HG03196 (cell line): ENCODE data around the gene SOX5.
"Not testable (repeated sequence)": the region's sequence is repeated elsewhere in the genome, so short reads cannot be mapped to it uniquely, and the experiment has no call there.

Source experiments
- ATAC-seq: cut with Tn5 transposase; IDR thresholded peaks from one replicate; pipeline ENCODE4 v1.9.1; 2021; ENCODE audit not compliant: unreplicated experiment

The SOX5 gene

GRCh38 chr12:23555180-23555824, 394.2 kb downstream of the SOX5 start:
- no peak for ATAC-seq

DNA sequence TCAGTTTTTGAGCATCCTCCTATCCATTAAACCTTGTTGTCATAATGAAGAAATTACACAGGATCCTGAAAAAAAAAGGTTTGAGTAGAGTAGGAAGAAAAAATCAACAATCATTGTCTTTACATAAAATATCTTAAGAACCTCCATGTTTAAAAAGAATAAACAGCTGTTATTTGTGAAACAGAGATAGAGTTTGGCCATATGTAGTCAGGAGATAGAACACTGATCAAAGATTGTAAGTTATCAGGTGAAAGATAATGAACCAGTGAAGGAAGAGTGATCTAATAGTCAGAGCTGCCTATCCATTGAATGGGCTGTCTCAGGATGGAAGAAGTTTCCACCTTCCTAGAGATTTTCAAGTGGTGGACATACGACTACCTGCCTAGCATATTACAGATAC, 397.1 kb downstream of the SOX5 start:
- ATAC-seq: no peak

DNA sequence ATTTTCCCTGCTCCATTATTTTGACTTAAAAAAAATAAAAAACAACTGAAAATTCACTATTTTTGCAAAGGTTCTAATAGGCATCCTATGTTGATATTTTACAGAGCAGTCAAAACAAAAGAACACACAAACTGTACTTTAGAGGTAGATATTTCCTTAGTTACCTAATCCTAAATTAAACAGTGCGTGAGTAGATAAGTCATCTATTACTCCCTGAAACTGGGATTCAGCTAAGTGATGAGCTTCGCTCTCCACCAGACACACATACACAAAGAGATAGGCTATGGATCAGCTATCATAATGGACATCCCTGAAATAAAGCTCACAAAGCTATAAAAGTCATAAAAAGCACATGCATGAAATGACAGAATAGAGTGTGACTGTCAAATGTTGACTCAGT, 398.7 kb downstream of the SOX5 start:
- no peak for ATAC-seq

GRCh38 chr12:23548742-23549141, 400.7 kb downstream of the SOX5 start:
- no peak for ATAC-seq

DNA sequence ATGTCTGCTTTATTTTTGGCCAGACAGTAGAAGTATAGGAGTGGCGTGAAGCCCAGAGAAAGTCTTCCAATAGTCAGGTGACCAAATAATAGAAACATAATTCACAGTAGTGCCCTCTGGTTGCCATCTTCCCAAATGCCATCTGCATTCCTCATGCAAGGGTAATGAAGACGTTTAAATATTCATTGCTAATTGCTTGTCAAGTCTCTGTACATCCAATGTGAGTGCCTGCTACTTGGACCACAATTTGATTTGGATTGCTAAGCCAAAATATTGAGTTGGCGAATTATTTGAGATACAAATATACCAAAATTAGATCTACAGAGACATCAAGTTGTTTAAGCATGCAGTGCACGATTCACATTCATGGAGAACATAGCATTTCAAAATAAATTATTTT, 402.7 kb downstream of the SOX5 start:
- ATAC-seq: no peak

DNA sequence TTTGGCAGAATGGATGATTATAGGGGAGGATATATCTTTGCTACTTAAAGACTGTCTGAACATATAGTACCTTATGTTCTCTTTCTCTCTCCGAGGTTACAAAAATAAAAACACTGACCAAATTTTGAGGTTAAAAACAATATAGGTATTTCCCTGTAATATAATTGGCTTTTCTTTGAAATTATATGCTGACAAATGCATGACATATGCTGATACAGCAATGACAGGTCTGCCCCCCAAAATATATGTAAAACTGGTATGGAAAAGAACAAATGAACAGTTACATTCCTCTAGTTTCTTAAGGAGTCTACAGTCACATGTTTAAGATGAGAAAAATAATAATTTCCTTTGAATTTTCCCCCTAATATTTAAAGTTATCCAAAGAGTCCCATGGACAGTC, 405.7 kb downstream of the SOX5 start:
- ATAC-seq: no peak

DNA sequence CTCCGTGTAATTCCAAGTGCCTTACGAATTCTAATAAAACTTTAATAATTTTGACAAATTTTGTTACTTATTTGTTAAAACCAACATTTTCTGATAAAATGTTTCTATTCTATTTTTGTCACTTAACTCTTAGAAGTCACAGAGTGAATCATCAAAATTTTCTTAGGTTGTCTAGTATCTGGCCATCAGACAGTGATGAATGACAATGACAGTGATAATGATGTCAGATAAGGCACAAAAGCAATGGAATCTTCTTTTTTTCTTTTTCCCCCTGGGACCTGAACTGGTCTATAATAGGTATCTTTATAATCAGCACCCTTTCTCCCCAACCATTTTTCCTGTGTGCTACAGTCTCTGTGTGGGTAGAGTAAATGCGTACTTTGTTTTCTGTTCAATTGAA, 407.3 kb downstream of the SOX5 start:
- no peak for ATAC-seq

DNA sequence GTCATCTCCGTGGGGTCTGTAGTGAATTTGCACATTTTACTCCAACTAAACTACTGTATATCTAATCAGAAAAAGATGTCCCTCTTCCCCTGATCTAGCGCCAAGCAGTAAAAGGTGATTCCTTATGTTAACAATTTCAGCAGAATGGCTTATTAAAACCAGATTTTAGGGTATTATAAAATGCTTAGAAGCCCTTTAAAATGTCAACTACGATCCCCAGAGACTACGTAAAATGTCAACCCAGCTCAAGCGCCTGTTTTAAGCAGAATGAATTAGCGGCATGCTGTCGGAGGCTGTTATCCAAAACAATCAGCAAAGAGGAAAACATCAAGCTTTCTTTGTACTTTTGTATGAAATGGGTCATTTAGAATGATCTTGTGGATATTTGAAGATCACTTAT, 408.9 kb downstream of the SOX5 start:
- no peak for ATAC-seq

GRCh38 chr12:23536293-23536692, 413.2 kb downstream of the SOX5 start:
- ATAC-seq: no peak

- no peak for ATAC-seq
These were observed 414.0 kb downstream of the SOX5 start for GRCh38 chr12:23535441-23535840.

DNA sequence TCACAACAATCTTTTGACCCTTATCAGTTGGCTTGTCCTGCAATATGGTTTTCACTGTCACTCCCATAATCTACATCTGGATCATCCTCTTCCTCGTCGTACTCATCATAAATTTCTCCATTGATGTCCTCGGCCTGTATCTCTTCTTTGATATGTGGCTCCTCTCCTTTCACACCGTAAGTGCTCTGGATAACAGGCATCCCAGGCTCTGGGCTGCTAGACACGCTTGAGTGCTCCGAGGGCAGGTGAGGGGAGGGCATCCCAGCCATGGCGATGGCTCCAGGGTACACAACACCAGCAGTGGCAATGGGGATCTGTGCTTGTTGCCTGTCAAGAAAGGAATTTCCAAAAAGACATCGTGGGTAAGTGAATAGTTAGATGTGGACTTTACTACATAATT, 415.3 kb downstream of the SOX5 start:
- no peak for ATAC-seq

- no peak for ATAC-seq
These were observed 415.8 kb downstream of the SOX5 start for GRCh38 chr12:23533699-23534098.

GRCh38 chr12:23533265-23533664, 416.2 kb downstream of the SOX5 start:
- no peak for ATAC-seq

DNA sequence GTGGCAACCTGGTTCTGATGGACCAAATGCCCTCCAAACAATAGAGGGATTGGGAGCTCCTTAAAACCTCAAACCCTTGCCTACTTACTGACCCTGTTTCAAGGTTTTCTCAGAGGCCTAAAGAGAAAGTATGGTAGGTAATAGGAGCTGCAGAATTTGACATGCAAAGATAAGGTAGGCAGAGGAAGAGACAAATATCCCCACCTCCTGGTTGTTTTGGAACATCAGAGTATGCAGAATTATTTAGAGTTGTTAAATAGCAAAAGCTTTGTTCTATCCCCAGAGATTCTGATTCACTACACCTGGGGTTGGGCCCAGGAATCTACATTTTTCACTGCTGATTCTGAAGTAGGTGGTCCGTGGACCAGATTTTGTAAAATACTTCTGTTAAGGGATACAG, 421.2 kb downstream of the SOX5 start:
- ATAC-seq: no peak

DNA sequence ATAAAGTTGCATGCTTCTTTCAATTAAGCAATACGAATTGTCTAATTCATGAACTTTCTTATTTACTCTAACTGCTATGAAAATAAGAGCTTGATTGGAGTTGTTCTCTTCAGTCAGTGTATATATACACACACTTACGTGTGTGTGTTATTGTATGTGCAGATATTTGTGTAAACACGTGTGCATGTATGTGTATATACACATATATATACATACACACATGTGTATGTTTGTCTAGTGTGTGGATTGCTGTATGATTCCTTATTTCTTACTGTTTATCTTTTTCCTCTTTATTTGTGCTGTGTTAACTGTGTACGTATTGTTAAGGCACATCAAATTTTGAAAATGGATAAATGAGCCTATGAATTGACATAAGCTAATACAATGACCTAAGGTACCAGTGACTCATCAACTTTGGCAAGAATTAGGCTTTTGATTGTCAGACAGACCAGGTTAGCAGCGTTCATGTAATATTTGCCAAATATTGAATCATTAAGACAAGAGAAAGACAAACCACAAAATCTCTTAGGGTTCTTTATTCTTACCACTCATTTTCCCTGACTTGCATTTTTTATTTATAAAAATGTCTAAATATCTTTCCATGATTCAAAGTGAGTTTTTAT, 423.9 kb downstream of the SOX5 start:
- ATAC-seq: no peak

DNA sequence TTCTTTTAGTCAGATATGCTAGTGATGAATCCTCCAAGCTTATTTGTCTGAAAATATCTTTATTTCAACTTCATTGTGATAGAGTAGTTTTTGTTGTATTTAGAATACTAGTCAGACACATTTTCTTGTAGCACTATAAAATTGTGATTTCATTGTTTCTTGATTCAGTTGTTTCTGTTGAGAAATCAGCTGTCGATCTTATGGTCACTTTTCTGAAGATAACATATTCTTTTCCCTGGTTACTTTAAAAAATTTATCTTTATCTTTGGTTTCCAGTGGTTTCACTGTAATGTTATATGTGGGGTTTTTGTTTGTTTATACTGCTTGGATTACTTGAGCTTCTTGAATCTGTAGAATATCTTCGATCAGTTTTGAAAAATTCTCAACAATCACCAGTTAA, 426.1 kb downstream of the SOX5 start:
- no peak for ATAC-seq

DNA sequence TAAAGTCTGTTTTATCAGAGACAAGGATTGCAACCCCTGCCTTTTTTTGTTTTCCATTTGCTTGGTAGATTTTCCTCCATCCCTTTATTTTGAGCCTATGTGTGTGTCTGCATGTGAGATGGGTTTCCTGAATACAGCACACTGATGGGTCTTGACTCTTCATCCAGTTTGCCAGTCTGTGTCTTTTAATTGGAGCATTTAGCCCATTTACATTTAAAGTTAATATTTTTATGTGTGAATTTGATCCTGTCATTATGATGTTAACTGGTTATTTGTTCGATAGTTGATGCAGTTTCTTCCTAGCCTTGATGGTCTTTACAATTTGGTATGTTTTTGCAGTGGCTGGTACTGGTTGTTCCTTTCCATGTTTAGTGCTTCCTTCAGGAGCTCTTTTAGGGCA, 430.0 kb downstream of the SOX5 start:
- ATAC-seq: not testable (repeated sequence)

DNA sequence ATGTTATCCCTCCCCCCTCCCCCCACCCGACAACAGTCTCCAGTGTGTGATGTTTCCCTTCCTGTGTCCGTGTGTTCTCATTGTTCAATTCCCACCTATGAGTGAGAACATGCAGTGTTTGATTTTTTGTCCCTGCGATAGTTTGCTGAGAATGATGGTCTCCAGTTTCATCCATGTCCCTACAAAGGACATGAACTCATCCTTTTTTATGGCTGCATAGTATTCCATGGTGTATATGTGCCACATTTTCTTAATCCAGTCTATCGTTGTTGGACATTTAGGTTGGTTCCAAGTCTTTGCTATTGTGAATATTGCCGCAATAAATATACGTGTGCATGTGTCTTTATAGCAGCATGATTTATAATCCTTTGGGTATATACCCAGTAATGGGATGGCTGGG, 433.7 kb downstream of the SOX5 start:
- not testable (repeated sequence) for ATAC-seq

DNA sequence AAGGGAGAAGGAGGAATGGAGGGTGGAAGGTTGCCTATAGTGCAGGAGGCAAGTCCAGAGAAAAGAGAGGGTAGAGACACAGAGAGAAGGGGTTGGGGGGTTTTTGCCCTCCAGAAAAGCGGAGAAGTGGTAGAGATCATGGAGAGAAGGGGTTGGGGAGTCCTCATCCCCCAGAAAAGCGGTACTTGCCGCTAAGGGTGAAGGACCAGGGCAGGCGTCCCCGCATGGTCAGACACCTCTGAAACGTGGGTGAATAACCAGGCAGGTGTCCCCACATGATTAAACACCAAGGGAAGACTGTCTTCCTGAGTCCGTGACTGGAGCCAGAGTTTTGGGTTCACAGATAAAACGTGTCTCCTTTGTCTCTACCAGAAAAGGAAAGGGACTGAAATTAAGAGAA, 439.0 kb downstream of the SOX5 start:
- ATAC-seq: no peak

DNA sequence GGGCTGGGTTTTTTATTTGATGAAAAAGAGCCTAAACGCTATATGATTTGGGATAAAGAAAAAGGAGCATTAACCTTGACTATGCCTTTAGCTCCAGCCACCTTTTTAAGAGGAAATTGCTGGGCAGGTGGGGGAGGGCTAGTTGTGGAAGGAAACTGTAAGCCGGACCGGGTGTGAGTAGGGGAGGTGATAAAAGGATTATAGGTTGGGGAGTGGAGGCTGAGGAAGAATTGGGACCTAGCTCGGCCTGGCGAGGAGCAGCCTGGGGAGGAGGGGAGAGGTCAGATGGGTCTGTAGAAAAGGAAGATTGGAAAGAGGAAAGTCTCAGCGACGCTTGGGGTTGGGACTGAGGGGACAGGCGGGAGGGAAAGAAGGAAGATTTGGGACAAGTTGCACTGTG, 439.6 kb downstream of the SOX5 start:
- ATAC-seq: not testable (repeated sequence)

DNA sequence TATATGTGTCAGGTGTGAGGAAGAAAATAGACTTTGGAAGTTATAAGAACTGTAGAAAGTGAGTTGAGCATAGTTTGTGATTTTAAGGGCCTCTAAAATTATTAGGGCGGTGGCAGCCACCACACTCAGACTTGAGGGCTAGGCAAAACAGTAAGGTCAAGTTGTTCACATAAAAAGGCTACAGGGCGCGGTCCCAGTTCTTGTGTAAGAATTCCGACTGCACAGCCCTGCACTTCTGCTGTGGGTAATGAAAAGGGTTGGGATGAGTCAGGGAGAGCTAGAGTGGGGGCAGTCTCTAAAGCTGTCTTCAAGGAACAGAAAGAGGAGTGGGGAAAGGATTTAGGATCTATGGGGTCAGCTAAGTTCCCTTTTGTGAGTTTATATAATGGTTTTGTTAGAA, 441.7 kb downstream of the SOX5 start:
- ATAC-seq: not testable (repeated sequence)

DNA sequence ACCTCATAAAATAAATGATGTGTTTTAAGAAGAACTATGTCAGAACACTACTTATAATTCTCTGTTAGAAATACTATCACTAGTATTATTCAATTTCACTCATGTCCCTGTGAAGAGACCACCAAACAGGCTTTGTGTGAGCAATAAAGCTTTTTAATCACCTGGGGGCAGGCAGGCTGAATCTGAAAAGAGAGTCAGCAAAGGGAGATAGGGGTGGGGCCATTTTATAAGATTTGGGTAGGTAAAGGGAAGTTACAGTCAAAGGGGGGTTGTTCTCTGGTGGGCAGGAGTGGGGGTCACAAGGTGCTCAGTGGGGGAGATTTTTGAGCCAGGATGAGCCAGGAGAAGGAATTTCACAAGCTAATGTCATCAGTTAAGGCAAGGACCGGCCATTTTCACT, 443.7 kb downstream of the SOX5 start:
- ATAC-seq: not testable (repeated sequence)
